ENCODE data around the gene SUGCT. TPM values are rescaled to one million over a fixed set of nuclear protein-coding genes. Genes with fewer than 3 reads are reported as not detected.

The SUGCT gene
- total RNA-seq, 1 experiment from 2014 or later = 29.0 TPM

- DNase-seq (ENCODE audit: low read depth) = no peak
Observed at GRCh38 chr7:40519009-40519408, 384.2 kb downstream of the SUGCT start.

GRCh38 chr7:40520986-40521738, 386.4 kb downstream of the SUGCT start:
- DNase-seq (ENCODE audit: low read depth) = no peak

- peak; percentile 47 for DNase-seq (ENCODE audit: low read depth)
Observed at GRCh38 chr7:40525764-40526163, 391.0 kb downstream of the SUGCT start.

- no peak for DNase-seq (ENCODE audit: low read depth)
Observed at GRCh38 chr7:40526951-40527715, 392.3 kb downstream of the SUGCT start.

- no peak for DNase-seq (ENCODE audit: low read depth)
Observed at GRCh38 chr7:40527723-40528122, 392.9 kb downstream of the SUGCT start.

- DNase-seq (ENCODE audit: low read depth) = peak; percentile 73
Observed at GRCh38 chr7:40530292-40530691, 395.5 kb downstream of the SUGCT start.

GRCh38 chr7:40531956-40532355, 397.2 kb downstream of the SUGCT start:
- DNase-seq (ENCODE audit: low read depth) = no peak

GRCh38 chr7:40535678-40536077, 400.9 kb downstream of the SUGCT start:
- DNase-seq (ENCODE audit: low read depth) = no peak

GRCh38 chr7:40536421-40536820, 401.6 kb downstream of the SUGCT start:
- DNase-seq (ENCODE audit: low read depth) = no peak

GRCh38 chr7:40538281-40538680, 403.5 kb downstream of the SUGCT start:
- DNase-seq (ENCODE audit: low read depth) = peak; percentile 41

- peak; percentile 42 for DNase-seq (ENCODE audit: low read depth)
Observed at GRCh38 chr7:40541336-40541735, 406.5 kb downstream of the SUGCT start.

- DNase-seq (ENCODE audit: low read depth) = no peak
Observed at GRCh38 chr7:40542982-40543741, 408.4 kb downstream of the SUGCT start.

GRCh38 chr7:40544221-40544723, 409.5 kb downstream of the SUGCT start:
- DNase-seq (ENCODE audit: low read depth) = no peak

GRCh38 chr7:40544871-40545303, 410.1 kb downstream of the SUGCT start:
- no peak for DNase-seq (ENCODE audit: low read depth)

- DNase-seq (ENCODE audit: low read depth) = no peak
Observed at GRCh38 chr7:40545739-40546138, 410.9 kb downstream of the SUGCT start.

- peak; percentile 67 for DNase-seq (ENCODE audit: low read depth)
Observed at GRCh38 chr7:40546616-40547501, 412.1 kb downstream of the SUGCT start.

GRCh38 chr7:40549372-40550039, 414.7 kb downstream of the SUGCT start:
- no peak for DNase-seq (ENCODE audit: low read depth)

- peak; percentile 78 for DNase-seq (ENCODE audit: low read depth)
Observed at GRCh38 chr7:40551685-40552576, 417.1 kb downstream of the SUGCT start.

- no peak for DNase-seq (ENCODE audit: low read depth)
Observed at GRCh38 chr7:40560672-40561071, 425.9 kb downstream of the SUGCT start.
